H9 (cell line): ENCODE data around the gene EIF4G2. TPM values are rescaled to one million over a fixed set of nuclear protein-coding genes. Genes with fewer than 3 reads are reported as not detected.

Experiments
- DNase-seq: peaks from one replicate; pipeline ENCODE4 v3.0.0-alpha.2; 2017
- H2AFZ ChIP-seq: one replicate; pipeline ENCODE4 v1.6.1; 2013; ENCODE audit warnings: mild to moderate bottlenecking, low read length, control low read depth, moderate library complexity
- H2AK5ac ChIP-seq: 2 replicates; pipeline ENCODE4 v1.6.1; 2013; ENCODE audit warnings: low read length, control low read depth, mixed read lengths; ENCODE audit not compliant: insufficient read length
- H2BK120ac ChIP-seq: one replicate; pipeline ENCODE4 v1.6.1; 2013; ENCODE audit warnings: low read depth, mild to moderate bottlenecking, low read length, control low read depth, inconsistent platforms; ENCODE audit not compliant: poor library complexity, severe bottlenecking
- H2BK12ac ChIP-seq: 2 replicates; pipeline ENCODE4 v1.6.1; 2013; ENCODE audit warnings: low read length, control low read depth, mixed read lengths, low read depth; ENCODE audit not compliant: insufficient read length
- H2BK15ac ChIP-seq: 2 replicates; pipeline ENCODE4 v1.6.1; 2013; ENCODE audit warnings: low read depth, low read length, control low read depth
- H2BK20ac ChIP-seq: one replicate; pipeline ENCODE4 v1.6.1; 2013; ENCODE audit warnings: low read depth, mild to moderate bottlenecking, low read length, control low read depth, inconsistent platforms; ENCODE audit not compliant: poor library complexity, severe bottlenecking
- H2BK5ac ChIP-seq: 2 replicates; pipeline ENCODE4 v1.6.1; 2013; ENCODE audit warnings: low read length, control low read depth, mixed read lengths; ENCODE audit not compliant: insufficient read length
- H3K14ac ChIP-seq: 2 replicates; pipeline ENCODE4 v1.6.1; 2013; ENCODE audit warnings: low read length, control low read depth; ENCODE audit not compliant: insufficient read depth
- H3K18ac ChIP-seq: 2 replicates; pipeline ENCODE4 v1.6.1; 2013; ENCODE audit warnings: low read depth, mild to moderate bottlenecking, mixed read lengths, low read length, control low read depth; ENCODE audit not compliant: insufficient read length
- H3K23ac ChIP-seq: 2 replicates; pipeline ENCODE4 v1.6.1; 2013; ENCODE audit warnings: low read length, control low read depth, mixed read lengths, low read depth; ENCODE audit not compliant: insufficient read length
- H3K23me2 ChIP-seq: 2 replicates; pipeline ENCODE4 v1.6.1; 2013; ENCODE audit warnings: low read depth, mild to moderate bottlenecking, mixed read lengths, low read length, control low read depth; ENCODE audit not compliant: insufficient read length, poor library complexity, severe bottlenecking
- H3K27ac ChIP-seq: 2 replicates; pipeline ENCODE4 v1.5.1; 2013; ENCODE audit warnings: low read length, control low read depth, mixed read lengths, low read depth; ENCODE audit not compliant: insufficient read length
- H3K27me3 ChIP-seq: 2 replicates; pipeline ENCODE4 v1.6.1; 2013; ENCODE audit warnings: low read length, control low read depth, inconsistent platforms; ENCODE audit not compliant: insufficient read depth
- H3K4ac ChIP-seq: 2 replicates; pipeline ENCODE4 v1.6.1; 2013; ENCODE audit warnings: low read depth, mild to moderate bottlenecking, control low read depth, inconsistent platforms, low read length, moderate library complexity
- H3K4me1 ChIP-seq: 2 replicates; pipeline ENCODE4 v1.6.1; 2013; ENCODE audit warnings: low read length, control low read depth, inconsistent platforms; ENCODE audit not compliant: insufficient read depth
- H3K4me2 ChIP-seq: 2 replicates; pipeline ENCODE4 v1.6.1; 2013; ENCODE audit warnings: low read length, control low read depth, mixed read lengths; ENCODE audit not compliant: insufficient read length, insufficient read depth
- H3K56ac ChIP-seq: 2 replicates; pipeline ENCODE4 v1.6.1; 2013; ENCODE audit warnings: low read depth, mild to moderate bottlenecking, mixed read lengths, low read length, control low read depth; ENCODE audit not compliant: insufficient read length
- H3K79me1 ChIP-seq: 2 replicates; pipeline ENCODE4 v1.6.1; 2013; ENCODE audit warnings: low read depth, mild to moderate bottlenecking, moderate library complexity, low read length, control low read depth, inconsistent platforms; ENCODE audit not compliant: insufficient read depth, poor library complexity, severe bottlenecking
- H3K79me2 ChIP-seq: 2 replicates; pipeline ENCODE4 v1.6.1; 2013; ENCODE audit warnings: low read length, control low read depth, inconsistent platforms; ENCODE audit not compliant: insufficient read depth
- H3K9ac ChIP-seq: 2 replicates; pipeline ENCODE4 v1.6.1; 2013; ENCODE audit warnings: low read length, control low read depth, mixed read lengths; ENCODE audit not compliant: insufficient read length; ENCODE audit errors: extremely low read depth
- H3K9me3 ChIP-seq: one replicate; pipeline ENCODE4 v1.6.1; 2013; ENCODE audit warnings: low read depth, low read length, inconsistent platforms; ENCODE audit not compliant: control insufficient read depth
- H3T11ph ChIP-seq: one replicate; pipeline ENCODE4 v1.6.1; 2013; ENCODE audit warnings: mild to moderate bottlenecking, low read length, control low read depth, inconsistent platforms
- H4K20me1 ChIP-seq: one replicate; pipeline ENCODE4 v1.6.1; 2013; ENCODE audit not compliant: control insufficient read depth, insufficient read length, insufficient read depth
- H4K5ac ChIP-seq: 2 replicates; pipeline ENCODE4 v1.6.1; 2013; ENCODE audit warnings: low read depth, mild to moderate bottlenecking, mixed read lengths, low read length, control low read depth; ENCODE audit not compliant: insufficient read length
- H4K8ac ChIP-seq: replicated peaks from 2 replicates; pipeline ENCODE4 v1.6.1; 2013; ENCODE audit warnings: low read length, control low read depth, mixed read lengths, low read depth; ENCODE audit not compliant: insufficient read length
- H4K91ac ChIP-seq: 2 replicates; pipeline ENCODE4 v1.6.1; 2013; ENCODE audit warnings: low read depth, mild to moderate bottlenecking, moderate library complexity, mixed read lengths, low read length, control low read depth; ENCODE audit not compliant: insufficient read length
- H3K27ac Mint-ChIP-seq, 3 experiments: 2 replicates in 2 of 3; 3 replicates in 1 of 3; pipeline ENCODE4 v1.8.0; 2020 to 2021; ENCODE audit warnings: mixed read lengths in 3 of 3, mild to moderate bottlenecking in 1 of 3, moderate library complexity in 1 of 3
- H3K27me3 Mint-ChIP-seq: 2 replicates; pipeline ENCODE4 v1.8.0; 2021; ENCODE audit warnings: low read depth, mild to moderate bottlenecking, moderate library complexity, mixed read lengths
- H3K36me3 Mint-ChIP-seq, 3 experiments: 2 replicates in 2 of 3; 3 replicates in 1 of 3; pipeline ENCODE4 v1.8.0; 2020 to 2021; ENCODE audit warnings: low read depth in 3 of 3, mixed read lengths in 3 of 3; ENCODE audit not compliant: insufficient read depth in 1 of 3
- H3K4me1 Mint-ChIP-seq, 2 experiments: 2 replicates each; pipeline ENCODE4 v1.8.0; 2020; ENCODE audit warnings: mixed read lengths in 2 of 2
- H3K4me3 Mint-ChIP-seq, 2 experiments: 2 replicates in 1 of 2; 3 replicates in 1 of 2; pipeline ENCODE4 v1.8.0; 2020 to 2021; ENCODE audit warnings: mild to moderate bottlenecking in 2 of 2, mixed read lengths in 2 of 2, moderate library complexity in 1 of 2
- H3K9me3 Mint-ChIP-seq, 2 experiments: 2 replicates in 1 of 2; 3 replicates in 1 of 2; pipeline ENCODE4 v1.8.0; 2020; ENCODE audit warnings: mild to moderate bottlenecking in 2 of 2, mixed read lengths in 2 of 2, moderate library complexity in 1 of 2
- CTCF ChIP-seq: fragments of 200-600 bp; sonication (generic); conservative IDR thresholded peaks from 3 replicates; pipeline ENCODE4 v1.8.0; 2021; ENCODE audit warnings: antibody characterized with exemption, mild to moderate bottlenecking
- WGBS: extraction: QIAGEN DNeasy Blood & Tissue Kit; methylation state at CpG from one replicate; pipeline ENCODE4 v1.1.7; 2013; ENCODE audit warnings: missing lambda C conversion rate, low lambda C conversion rate, mixed read lengths; ENCODE audit not compliant: insufficient read length; ENCODE audit errors: extremely low coverage; 5-methylcytosine and 5-hydroxymethylcytosine counted together
- total RNA-seq: library from RNA; stranded (reverse); gene quantifications from 2 replicates; pipeline ENCODE4 v1.2.1, GENCODE V29; 2021

Gene EIF4G2
- total RNA-seq, 1 experiment from 2014 or later = 1,013 TPM

- peak within 1 kb of the TSS; percentile 49 for H3K18ac ChIP-seq
- H3K4me3 Mint-ChIP-seq = peak within 1 kb of the TSS; percentile 94 to 97
- no peak within 1 kb of the TSS for H3T11ph ChIP-seq
- H3K79me2 ChIP-seq = no peaks in the 10 kb centered on the region; the same call in 1 of the 2 replicates
- H2BK120ac ChIP-seq = no peak within 1 kb of the TSS
- DNase-seq = peak; percentile 96
- no peak within 1 kb of the TSS for H4K5ac ChIP-seq
- peaks cover 5% of the 10 kb centered on the region for H3K23me2 ChIP-seq
- H3K27ac Mint-ChIP-seq = peak within 1 kb of the TSS; percentile 89 to 97 (median 91); a peak in 6 of 7 replicates
- H3K4me1 ChIP-seq = no peaks in the 10 kb centered on the region
- H2BK20ac ChIP-seq = no peak within 1 kb of the TSS
- TF ChIP-seq CTCF = no peak
- peaks cover 8 to 10% of the 10 kb centered on the region in 2 experiments for H3K4me1 Mint-ChIP-seq
- peak within 1 kb of the TSS; percentile 53 for H3K9ac ChIP-seq
- H2BK5ac ChIP-seq = no peak within 1 kb of the TSS
- no peaks in the 10 kb centered on the region for H3K27me3 Mint-ChIP-seq
- no peak within 1 kb of the TSS for H2AFZ ChIP-seq
- H2BK12ac ChIP-seq = no peak within 1 kb of the TSS
- 0 out of 2 replicates have a peak within 1 kb of the TSS, but pooled peaks have one; percentile 7 for H3K14ac ChIP-seq
- H3K9me3 ChIP-seq = no peaks in the 10 kb centered on the region
- no peak within 1 kb of the TSS for H3K56ac ChIP-seq
- peak within 1 kb of the TSS; percentile 83 for H3K4me2 ChIP-seq
- H3K79me1 ChIP-seq = no peaks in the 10 kb centered on the region
- no peak within 1 kb of the TSS for H3K4ac ChIP-seq
- H4K20me1 ChIP-seq = no peaks in the 10 kb centered on the region
- peak within 1 kb of the TSS; percentile 30 for H3K27ac ChIP-seq
- no peak within 1 kb of the TSS for H4K91ac ChIP-seq
- no peak within 1 kb of the TSS for H2BK15ac ChIP-seq
- H2AK5ac ChIP-seq = no peak within 1 kb of the TSS
- H4K8ac ChIP-seq = no peak within 1 kb of the TSS
- no peak within 1 kb of the TSS for H3K23ac ChIP-seq
- peaks cover 4 to 20% (median 16%) of the 10 kb centered on the region in 3 experiments; a peak in 5 of 7 replicates for H3K36me3 Mint-ChIP-seq
- no peaks in the 10 kb centered on the region for H3K27me3 ChIP-seq
- H3K9me3 Mint-ChIP-seq = no peaks in the 10 kb centered on the region
- WGBS = no CpG with 5 or more reads among the region's 67 CpGs
These were observed 57.7 kb downstream of the EIF4G2 start, which contains the start of gene CTR9 for GRCh38 chr11:10750838-10751580. Gene CTR9, plus strand, starts transcription at chr11:10751246. Its CDS starts 167 bp downstream, at chr11:10751413.
